GM19328 (cell line): ENCODE results near the gene CACNG8.
"Not testable (repeated sequence)": the region's sequence is repeated elsewhere in the genome, so short reads cannot be mapped to it uniquely, and the experiment has no call there.

Experiments used
- ATAC-seq: cut with Tn5 transposase; IDR thresholded peaks from one replicate; pipeline ENCODE4 v1.9.1; 2021; ENCODE audit warnings: mild to moderate bottlenecking, moderate library complexity; ENCODE audit not compliant: unreplicated experiment

The CACNG8 gene

DNA sequence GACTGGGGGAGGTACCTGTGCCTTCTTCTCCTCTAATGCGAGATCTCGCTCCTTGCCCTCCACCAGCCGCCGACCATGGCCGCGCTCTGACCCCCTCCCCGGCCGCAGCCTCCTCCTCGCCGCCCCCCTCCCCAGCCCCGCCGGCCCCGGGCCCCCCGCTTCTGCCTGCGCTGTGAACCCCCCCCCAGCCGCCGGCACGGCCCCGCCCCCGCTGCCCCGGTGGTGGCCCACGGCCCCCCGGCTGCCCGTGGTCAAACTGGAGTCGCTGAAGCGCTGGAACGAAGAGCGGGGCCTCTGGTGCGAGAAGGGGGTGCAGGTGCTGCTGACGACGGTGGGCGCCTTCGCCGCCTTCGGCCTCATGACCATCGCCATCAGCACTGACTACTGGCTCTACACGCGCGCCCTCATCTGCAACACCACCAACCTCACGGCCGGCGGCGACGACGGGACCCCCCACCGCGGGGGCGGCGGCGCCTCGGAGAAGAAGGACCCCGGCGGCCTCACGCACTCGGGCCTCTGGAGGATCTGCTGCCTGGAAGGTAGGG, at the start of gene CACNG8:
TSS of gene CACNG8 (plus strand) at position 51 of the 545 bp plus-strand sequence.
- ATAC-seq = no peak

DNA sequence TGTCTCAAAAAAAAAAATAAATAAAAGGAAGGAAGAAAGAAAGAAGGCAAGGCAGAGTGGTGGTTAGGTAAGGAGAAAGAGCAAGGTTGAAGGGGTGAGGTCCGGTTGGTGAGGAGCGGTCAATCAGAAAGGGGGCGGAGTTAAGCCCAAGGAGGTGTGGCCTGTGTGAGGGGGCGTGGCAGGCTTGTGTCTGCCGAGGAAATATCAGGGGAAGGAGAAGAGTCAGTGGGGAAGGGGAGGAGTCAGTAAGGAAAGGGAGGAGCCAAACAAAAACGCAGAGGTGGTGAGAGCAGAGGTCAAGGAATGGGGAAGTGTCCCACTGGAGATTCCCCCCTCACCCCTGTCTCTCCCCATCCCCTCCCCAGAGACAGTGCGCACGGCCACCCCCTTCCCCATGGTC, 47.7 kb upstream of the CACNG8 start:
- no peak for ATAC-seq

DNA sequence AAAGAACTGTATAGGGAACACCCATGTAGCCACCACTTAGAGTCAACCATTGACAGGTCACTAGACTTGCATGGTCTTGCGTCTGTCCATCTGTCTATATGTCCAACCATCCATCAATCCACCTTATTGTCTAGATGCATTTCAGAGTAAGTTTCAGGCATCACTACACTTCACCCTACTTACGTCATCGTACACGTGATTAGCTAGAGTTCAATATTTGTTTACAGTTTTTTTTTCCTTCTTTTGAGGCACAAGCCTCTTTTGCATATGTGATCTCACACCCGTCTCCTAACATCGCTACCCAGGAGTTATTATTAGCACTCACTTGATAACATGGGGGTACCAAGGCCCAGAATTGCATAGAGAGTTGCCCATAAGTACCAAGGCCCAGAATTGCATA, 46.7 kb upstream of the CACNG8 start:
- no peak for ATAC-seq

DNA sequence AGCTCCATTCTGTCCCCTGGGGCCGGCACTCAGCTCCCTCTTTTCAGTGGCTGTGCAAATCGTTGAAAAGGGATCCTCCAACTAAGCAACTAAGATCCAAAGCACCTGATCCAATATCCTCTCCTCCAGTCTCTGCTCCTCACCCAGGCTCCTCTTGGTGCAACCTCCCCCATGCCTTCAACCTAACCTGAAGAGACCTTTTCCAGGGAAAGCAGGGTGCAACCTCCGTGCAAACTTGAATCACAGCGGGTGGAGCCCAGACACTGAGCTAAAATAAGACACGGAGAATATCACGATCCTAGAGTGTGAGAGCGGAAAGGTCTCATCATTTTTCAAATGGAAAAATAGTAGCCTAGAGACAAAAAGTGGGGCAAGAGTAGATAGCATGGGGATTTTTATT, 45.4 kb upstream of the CACNG8 start:
- ATAC-seq = no peak

DNA sequence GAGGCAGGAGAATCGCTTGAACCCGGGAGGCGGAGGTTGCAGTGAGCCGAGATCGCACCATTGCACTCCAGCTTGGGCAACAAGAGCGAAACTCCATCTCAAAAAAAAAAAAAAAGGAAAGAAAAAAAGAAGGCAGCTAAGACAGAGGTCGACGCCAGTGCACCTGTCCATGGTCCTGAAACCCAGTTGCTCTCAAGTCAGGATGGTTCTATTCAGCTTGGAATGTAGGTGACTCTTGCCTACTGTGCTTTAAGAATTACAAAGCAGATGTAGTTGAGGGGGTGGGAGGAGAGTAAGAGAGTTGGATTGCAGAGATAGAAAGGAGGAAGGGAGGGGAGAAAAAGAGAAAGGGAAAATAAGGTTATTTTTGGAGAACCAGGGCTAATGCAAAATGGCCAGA, 35.0 kb upstream of the CACNG8 start:
- ATAC-seq = no peak

DNA sequence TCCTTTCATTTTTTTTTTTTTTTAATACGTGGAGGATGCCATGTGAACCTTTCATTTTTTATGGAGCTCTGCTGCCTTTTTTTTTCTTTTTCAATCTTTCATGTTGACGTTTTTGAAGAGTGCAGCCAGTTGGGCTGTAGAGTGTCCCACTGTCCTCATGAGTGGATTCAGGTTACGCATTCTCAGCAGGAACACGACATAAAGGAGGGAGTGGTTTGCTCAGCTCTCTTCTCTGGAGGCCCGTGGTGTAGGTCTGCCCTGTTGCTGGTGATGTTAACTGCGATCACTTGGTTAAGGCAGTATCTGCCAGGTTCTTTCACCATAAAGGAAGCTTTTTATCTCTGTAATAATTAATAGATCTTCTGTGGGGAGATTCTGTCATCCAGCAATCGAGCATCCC, 26.7 kb upstream of the CACNG8 start:
- ATAC-seq = no peak

DNA sequence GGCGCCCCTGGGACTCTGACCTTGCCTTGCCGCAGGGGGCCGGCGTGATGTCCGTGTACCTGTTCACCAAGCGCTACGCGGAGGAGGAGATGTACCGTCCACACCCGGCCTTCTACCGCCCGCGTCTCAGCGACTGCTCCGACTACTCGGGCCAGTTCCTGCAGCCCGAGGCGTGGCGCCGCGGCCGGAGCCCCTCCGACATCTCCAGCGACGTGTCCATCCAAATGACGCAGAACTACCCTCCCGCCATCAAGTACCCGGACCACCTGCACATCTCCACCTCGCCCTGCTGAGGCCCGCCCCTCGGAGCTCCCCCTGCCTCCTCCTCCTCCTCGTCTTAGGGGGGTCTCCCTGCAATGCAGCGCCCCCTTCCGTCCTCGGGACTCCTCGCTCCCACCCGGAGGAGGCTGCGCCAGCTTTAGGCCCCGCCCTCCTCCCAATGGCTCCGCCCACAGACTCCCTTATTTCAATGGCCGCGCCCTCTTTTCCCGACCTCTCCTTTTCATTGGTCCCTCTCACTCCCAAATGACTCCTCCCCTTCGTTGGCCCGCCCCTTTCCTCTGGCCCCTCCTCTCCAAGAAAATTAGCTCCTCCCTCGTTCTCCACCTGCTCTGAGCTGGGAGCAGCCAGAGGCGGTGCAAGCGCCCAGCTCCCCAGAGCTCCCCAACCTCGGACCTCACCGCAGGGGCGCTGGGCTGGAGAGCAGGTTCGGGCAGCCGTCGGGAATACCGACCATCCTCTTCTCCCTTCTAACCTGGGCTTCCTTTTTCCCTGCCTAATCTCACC, 20.5 kb upstream of the CACNG8 start:
- ATAC-seq = no peak

DNA sequence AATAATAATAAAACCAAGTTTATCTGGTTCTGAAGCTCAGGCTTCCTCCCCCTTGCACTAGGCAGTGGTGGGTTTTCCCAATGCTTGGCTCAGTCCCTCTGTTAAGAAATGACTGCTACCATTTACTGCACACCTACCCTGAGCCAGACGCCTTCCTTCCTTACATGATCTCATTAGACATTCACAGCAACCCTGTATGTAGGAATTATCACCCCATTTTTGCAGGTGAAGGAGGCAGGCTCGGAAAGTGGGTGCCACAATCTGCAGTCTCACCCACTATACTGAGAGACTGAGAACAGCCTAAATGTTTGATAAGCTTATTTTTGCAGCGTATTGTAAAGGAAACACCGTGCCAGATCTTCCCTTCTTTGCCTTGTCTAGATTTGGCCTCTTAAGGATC, 18.3 kb upstream of the CACNG8 start:
- no peak for ATAC-seq

DNA sequence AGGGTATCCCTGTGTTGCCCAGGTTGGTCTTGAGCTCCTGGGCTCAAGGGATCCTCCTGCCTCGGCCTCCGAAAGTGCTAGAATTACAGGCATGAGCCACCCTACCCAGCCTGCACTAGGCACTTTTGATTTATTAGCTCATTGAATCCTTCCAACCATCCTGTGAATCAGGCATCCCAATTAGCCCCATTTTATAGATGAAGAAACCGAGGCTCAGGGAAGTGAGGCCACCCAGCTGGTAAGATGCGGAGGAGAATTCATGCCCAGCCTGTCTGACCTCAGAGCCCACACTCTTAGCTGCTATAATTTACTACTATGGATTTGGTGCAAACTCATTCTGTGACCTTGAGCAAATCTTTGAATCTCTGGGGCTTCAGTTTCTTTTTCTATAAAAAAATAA, 17.8 kb upstream of the CACNG8 start:
- no peak for ATAC-seq

DNA sequence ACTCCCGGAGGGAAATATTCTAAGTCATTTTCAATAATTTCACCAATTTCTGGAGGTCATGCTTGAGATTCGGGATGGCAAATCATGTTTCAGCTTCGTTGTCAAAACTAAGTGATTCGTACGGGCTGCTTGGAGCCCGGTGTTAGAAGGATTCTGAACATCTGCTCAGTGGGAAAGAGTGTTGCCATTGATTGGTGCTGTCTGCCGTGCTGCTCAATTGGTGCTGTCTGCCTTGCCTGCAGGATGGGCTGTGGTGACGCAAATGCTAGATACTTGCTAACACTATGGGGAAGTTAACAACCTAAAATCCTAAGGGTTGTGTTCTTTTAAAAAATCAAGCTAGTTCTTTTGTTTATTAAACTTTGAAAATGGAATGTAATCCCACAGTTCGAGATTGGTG, 17.3 kb upstream of the CACNG8 start:
- ATAC-seq = no peak

DNA sequence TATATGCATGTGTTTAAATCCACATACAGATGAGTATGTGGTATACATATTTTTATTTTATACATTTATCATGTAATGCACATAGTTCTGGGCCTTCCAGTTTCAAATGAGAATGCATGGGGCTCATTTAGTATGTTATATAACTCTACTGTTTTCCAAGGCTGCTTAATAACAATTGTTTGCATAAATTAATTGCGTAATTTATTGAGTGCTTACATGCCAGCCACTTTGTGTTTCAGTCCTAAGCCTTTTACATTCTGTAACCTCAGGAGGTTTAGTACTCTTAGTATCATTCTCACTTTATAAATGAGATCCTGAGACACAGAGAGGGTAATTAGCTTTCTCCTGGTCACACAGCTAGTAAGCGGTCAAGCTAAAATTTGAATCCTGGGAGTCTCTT, 16.7 kb upstream of the CACNG8 start:
- ATAC-seq = no peak

DNA sequence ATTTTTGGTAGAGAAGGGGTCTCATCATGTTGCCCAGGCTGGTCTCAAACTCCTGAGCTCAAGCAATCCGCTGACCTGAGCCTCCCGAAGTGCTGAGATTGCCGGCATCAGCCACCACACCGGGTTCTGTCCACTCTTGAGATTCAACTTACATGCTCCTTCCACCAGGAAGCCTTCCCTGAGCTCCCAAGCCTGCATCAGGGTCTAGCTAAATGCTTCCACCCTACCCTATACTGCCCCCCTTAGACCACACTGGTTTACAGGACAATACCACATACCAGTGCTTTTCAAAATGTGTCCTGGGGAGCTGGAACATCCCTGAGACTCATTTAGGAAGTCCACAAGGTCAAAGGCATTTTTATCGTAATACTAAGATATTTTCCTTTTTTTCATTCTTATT, 15.1 kb upstream of the CACNG8 start:
- no peak for ATAC-seq

DNA sequence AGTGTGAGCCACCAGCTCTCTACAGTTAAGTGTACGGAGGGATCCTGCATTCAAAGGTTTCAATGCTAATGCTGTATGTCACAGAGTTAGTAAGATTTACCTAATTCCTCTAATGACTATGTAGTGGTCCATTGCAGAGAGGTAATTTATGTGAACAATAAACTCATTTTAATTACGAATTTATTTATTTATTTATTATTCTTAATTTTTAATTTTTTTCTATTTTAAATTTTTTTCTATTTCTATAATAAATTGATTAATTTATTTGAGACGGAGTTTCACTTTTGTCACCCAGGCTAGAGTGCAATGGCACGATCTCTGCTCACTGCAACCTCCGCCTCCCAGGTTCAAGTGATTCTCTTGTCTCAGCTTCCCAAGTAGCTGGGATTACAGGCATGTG, 14.1 kb upstream of the CACNG8 start:
- ATAC-seq = not testable (repeated sequence)

DNA sequence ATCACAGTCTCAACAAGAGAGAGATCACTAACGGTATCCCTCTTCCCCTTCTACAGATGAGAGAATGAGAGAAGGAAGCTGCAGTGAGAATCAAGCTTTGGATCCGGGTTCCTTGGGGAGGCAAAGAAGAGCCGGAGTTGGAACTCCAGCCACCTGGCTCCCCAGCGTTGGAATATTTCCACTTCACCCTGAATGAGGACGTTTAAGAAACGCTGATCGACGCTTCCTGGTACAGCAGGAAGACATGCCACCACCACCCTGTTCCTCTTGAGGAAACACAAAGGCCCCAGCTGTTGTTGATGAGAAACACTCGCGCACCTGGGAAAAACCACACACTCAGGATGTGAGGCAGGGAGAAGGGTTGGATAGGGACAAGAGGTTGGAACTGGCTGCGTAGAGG, 11.3 kb upstream of the CACNG8 start:
- ATAC-seq = no peak

DNA sequence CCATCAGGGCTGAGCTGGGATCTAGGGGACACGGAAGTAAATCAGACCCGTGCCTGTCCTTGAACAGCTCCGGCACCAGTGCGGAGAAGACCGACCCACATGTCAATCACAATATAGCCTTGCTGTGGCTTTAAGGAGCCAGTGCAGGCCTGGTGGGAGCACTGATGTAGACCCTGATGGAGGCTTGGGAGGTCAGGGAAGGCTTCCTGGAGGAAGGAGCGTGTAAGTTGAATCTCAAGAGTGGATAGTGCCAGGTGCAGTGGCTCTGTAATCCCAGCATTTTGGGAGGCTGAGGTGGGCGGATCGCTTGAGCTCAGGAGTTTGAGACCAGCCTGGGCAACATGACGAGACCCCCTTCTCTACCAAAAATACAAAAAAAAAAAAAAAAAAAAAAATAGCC, 10.8 kb upstream of the CACNG8 start:
- ATAC-seq = no peak

DNA sequence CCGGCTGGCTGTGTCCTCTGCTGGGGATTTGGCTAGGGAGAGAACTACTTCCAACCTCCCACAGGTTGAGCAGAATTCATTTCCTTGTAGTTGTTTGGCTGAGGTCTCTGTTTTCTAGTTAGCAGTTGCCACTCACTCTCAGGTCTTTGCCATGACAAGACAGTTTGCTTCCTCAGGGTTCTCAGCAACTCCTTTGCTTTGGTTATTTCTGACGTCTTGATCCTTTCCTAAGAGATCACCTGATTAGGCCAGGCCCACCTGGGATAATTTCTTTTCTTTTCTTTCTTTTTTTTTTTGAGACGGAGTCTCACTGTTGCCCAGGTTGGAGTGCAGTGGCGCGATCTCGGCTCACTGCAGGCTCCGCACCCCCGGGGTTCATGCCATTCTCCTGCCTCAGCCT, 9.4 kb upstream of the CACNG8 start:
- no peak for ATAC-seq

DNA sequence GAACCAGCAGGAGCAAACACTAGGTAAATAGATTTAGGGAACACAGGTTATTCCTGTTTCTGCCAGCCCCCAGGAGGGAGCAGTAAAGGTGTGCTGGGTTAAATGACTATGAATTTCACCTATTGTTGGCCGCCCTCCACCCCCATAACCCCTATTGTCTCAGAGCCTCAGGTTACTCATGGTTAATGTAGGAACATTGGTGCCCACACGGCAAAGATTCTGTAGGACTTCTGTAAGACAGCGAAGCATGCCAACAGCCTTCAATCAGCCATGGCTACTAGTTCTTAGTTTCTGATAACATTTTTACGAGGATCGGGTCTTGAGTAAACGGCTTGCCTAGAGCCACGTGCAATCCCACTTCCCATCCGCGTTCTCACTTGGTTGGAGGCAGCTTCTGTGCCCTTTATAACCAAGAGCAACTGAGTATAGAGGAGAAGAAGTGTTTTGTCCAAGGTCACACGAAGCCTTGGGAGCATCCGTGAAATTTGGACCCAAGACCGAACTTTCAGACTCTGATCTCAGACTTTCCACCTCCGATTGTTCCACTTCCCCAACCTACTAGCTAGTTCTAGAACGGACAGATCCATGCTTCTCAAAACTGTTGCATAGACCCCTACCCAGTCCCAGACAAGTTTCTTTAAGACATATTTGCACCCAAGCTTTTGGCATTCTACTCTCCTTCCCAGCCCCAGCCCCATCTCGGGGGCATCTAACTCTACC, 5.1 kb upstream of the CACNG8 start:
- ATAC-seq = no peak

DNA sequence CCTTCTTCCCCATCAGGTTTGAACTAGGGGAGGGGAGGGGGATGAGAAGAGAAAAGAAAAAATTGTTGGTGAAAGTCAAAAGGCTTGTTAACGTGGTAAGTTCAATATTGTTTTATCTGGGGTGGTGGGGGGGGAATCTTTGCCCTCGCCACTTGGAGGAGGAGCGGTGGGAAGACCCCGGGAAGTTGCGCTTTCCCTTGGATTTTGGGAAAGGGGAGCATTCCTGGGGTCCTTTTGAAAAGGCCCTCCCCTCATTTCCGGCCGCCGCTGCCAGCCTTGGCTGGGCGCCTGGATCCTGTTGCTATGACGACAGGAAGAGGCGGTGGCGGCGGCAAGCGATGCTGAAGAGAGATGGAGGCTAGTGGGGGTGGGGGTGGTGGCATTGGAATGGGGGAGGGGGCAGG, 4.6 kb upstream of the CACNG8 start:
- no peak for ATAC-seq

DNA sequence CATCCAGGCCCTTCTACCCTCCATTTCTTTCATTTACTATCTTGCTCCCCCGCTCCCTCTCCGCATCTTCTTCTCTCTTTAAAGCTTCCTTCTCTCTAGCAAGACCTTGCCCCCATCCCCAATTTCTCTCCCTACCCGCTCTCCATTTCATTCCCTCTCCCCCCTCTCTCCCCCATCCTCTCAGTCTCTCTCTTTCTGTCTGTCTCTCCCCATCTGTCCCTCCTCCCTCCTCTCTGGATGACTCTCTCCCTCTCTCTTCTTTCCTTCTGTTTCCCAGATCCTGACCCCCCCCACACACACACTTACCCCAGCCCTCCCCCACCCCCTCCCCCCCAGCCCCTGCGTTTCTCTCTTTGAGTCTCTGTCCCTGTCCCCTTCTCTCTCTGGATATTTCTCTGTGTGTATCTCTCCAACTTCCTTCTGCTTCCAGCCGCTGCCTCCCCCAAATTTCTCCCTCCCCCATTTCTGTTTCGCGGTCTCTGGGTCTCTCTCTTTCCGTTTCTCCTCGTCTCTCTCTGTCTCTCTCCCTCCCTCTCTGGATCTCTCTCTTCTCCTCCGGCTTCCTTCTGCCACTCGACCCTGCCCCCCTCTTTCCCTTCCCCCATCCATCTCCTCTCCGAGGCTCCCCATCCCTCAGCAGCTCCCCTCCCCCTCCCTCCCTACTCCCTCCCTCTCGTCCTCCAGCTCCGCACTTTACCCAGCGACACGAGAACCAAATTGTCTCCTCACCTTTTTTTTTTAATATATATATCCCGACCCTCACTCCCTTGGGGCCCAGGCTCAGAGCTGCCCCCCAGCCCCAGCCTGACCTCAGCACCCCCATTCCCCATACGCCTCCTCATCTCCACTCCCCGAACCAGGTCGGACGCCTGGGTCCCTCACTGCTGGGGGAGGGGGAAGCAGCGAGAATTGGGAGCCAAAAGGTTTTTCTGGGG, 3.6 kb upstream of the CACNG8 start:
- no peak for ATAC-seq

DNA sequence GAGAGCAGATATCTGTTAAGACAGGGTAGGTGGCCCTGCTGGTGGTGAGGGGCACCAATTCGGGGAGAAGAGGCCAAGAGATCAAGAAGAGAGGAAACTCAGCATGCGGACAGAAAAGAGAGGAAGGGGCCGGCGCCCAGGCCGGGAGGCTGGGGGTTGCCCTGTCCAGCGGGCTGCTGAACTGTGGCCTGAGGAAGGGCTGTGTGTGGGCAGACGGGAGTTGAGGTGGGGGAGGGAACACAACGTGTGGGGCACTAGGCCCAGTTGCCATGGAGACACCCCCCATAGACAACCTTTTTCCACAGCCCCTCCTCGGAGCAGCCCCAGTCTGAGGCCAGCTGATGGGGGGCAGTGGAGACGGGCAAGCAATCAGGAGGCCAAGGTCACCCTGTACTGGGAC, 2.5 kb upstream of the CACNG8 start:
- ATAC-seq = no peak

DNA sequence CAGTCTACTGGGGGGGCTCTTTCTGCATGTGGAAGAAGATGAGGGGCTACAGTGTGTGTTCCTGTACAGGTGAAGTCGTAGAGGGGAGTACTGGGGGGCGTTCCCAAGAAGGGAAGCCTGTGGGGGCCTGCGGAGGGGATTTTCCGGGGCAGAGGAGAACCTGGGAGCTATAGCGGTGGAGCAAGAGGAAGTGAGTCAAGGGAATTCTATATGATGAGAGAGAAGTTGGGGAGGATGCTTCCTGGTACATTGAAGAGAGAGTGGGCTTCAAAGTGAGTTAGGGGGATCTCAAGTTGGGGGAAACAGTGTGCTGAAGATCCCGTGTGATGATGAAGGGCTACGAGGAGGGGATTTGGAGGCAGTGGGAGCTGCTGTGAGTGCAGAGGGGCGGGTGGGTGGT, 1.9 kb upstream of the CACNG8 start:
- no peak for ATAC-seq
